ENCODE measurements around the gene A2ML1.
"Not testable (repeated sequence)": the region's sequence is repeated elsewhere in the genome, so short reads cannot be mapped to it uniquely, and the experiment has no call there.

GRCh38 chr12:8801213-8801612, 21.2 kb upstream of the A2ML1 start:
- TF ChIP-seq, protein P1, sequence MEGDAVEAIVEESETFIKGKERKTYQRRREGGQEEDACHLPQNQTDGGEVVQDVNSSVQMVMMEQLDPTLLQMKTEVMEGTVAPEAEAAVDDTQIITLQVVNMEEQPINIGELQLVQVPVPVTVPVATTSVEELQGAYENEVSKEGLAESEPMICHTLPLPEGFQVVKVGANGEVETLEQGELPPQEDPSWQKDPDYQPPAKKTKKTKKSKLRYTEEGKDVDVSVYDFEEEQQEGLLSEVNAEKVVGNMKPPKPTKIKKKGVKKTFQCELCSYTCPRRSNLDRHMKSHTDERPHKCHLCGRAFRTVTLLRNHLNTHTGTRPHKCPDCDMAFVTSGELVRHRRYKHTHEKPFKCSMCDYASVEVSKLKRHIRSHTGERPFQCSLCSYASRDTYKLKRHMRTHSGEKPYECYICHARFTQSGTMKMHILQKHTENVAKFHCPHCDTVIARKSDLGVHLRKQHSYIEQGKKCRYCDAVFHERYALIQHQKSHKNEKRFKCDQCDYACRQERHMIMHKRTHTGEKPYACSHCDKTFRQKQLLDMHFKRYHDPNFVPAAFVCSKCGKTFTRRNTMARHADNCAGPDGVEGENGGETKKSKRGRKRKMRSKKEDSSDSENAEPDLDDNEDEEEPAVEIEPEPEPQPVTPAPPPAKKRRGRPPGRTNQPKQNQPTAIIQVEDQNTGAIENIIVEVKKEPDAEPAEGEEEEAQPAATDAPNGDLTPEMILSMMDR (IDR thresholded peaks at IDR 0.05): not testable (repeated sequence)
- not testable (repeated sequence) for TF ChIP-seq EP300, POLR2A (IDR thresholded peaks at IDR 0.05)
